Activated CD4-positive, alpha-beta T cell treated with anti-CD3 and anti-CD28 coated beads, Interleukin-2, amount 50 U/mL, for 4 hours (primary cell): Measurements from ENCODE around the gene KIR2DL1.
"Not testable (repeated sequence)": the region's sequence is repeated elsewhere in the genome, so short reads cannot be mapped to it uniquely, and the experiment has no call there.

Experiments used
- DNase-seq, 2 experiments: peaks; one replicate each; pipeline ENCODE4 v3.0.0-alpha.2; 2020

The KIR2DL1 gene

GRCh38 chr19:54769646-54770045 is at the start of gene KIR2DL1:
KIR2DL1 (plus strand) TSS chr19:54769793; CDS start chr19:54769851, 58 bp downstream.
- not testable (repeated sequence) for DNase-seq

DNA sequence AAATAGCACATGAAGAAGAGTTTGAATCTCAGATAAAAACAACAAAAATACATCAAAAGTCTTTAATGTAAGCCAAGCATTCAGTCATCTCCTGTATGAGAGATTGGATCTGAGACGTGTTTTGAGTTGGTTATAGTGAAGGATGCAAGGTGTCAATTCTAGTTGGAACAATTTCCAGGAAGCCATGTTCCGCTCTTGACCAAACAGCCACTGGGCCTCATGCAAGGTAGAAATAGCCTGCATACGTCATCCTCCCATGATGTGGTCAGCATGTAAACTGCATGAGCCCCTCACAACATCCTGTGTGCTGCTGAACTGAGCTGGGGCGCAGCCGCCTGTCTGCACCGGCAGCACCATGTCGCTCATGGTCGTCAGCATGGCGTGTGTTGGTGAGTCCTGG is 45.5 kb upstream of the KIR2DL1 start, which contains the start of gene KIR3DL3:
KIR3DL3 (plus strand) TSS at position 301 of the 400 bp plus-strand sequence; CDS start at position 356, 55 bp downstream.
- no peak for DNase-seq

DNA sequence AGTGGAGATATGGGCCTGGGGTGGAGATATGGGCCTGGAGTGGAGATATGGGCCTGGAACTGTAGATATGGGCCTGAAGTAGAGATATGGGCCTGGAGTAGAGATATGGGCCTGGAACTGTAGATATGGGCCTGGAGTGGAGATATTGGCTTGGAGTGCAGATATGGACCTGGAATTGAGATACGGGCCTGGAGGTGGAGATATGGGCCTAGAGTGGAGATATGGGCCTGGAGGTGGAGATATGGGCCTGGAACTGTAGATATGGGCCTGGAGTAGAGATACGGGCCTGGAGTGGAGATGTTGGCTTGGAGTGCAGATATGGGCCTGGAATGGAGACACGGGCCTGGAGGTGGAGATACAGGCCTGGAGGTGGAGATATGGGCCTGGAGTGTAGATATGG is 44.9 kb upstream of the KIR2DL1 start:
- DNase-seq, result no peak

DNA sequence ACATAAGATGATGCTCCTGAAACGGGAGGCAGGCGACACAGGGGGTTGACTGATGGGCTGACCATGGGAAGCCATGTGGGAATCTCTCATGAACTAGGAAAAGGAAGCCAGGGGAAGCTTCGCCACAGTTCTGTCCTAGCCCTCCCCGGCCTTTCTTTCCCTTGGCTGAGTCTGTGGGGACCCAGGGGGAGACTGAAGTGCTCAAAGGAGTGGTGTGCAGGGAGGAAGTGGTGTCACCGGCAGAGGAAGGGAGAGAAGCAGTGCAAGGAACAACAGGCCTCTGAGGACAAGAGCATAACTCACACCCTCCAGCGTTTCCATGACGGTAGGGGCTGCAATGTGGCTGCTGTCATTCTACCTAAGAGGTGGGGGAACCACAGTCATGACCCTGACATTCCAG is 44.3 kb upstream of the KIR2DL1 start:
- no peak for DNase-seq

DNA sequence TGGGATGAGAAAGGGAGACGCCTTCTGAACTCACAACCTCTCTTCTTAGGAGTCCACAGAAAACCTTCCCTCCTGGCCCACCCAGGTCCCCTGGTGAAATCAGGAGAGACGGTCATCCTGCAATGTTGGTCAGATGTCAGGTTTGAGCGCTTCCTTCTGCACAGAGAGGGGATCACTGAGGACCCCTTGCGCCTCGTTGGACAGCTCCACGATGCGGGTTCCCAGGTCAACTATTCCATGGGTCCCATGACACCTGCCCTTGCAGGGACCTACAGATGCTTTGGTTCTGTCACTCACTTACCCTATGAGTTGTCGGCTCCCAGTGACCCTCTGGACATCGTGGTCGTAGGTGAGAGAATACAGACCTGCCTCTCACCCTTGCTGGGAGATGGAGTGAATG is 42.0 kb upstream of the KIR2DL1 start:
- DNase-seq, result no peak

DNA sequence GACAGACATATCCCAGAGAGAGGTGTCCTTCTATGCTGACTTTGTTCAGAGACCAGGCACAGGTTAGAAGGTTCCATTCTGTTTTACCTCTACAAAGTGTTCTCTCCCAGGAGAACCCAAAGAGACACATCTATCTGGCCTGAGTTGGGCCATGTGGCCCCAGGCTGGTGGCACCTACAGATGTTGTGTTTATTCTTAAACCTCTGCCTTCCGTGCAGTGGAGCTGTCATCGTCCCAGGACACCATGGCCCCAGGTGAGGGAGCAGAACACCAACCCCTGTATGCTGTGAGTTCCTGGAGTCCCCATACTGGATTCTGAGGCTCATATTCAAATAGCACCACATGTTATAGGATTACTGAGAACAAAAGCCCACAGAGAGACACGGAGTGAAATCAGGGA is 41.4 kb upstream of the KIR2DL1 start:
- no peak for DNase-seq

GRCh38 chr19:54729416-54730188 is 40.0 kb upstream of the KIR2DL1 start:
- no peak for DNase-seq

DNA sequence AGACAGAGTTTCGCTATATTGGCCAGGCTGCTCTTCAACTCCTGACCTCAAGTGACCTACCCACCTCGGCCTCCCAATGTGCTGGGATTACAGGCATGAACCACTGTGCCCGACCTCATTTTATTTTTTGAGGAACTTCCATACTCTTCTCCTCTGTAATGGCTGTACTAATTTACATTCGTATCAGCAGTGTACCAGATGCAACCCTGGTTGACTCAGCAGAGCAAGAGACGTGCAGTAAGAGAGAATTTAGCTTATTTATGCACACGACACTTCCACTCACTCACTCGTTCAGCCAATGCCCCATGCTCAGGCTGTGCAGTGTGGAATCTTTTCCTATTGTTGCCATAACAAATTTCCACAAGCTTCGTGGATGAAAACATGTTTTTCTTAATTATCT is 38.4 kb upstream of the KIR2DL1 start:
- DNase-seq, result no peak

DNA sequence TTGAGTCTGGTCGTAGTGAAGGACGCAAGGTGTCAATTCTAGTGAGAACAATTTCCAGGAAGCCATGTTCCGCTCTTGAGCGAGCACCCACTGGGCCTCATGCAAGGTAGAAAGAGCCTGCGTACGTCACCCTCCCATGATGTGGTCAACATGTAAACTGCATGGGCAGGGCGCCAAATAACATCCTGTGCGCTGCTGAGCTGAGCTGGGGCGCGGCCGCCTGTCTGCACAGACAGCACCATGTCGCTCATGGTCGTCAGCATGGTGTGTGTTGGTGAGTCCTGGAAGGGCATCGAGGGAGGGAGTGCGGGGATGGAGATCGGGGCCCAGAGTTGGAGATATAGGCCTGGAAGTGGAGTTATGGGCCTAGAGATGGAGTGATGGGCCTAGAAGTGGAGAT is 31.3 kb upstream of the KIR2DL1 start, which contains the start of gene KIR2DL3:
KIR2DL3 (plus strand) TSS at position 208 of the 400 bp plus-strand sequence; CDS start at position 241, 33 bp downstream.
- not testable (repeated sequence) for DNase-seq

- no peak for DNase-seq
These were observed 30.9 kb upstream of the KIR2DL1 start for GRCh38 chr19:54738715-54739114.

DNA sequence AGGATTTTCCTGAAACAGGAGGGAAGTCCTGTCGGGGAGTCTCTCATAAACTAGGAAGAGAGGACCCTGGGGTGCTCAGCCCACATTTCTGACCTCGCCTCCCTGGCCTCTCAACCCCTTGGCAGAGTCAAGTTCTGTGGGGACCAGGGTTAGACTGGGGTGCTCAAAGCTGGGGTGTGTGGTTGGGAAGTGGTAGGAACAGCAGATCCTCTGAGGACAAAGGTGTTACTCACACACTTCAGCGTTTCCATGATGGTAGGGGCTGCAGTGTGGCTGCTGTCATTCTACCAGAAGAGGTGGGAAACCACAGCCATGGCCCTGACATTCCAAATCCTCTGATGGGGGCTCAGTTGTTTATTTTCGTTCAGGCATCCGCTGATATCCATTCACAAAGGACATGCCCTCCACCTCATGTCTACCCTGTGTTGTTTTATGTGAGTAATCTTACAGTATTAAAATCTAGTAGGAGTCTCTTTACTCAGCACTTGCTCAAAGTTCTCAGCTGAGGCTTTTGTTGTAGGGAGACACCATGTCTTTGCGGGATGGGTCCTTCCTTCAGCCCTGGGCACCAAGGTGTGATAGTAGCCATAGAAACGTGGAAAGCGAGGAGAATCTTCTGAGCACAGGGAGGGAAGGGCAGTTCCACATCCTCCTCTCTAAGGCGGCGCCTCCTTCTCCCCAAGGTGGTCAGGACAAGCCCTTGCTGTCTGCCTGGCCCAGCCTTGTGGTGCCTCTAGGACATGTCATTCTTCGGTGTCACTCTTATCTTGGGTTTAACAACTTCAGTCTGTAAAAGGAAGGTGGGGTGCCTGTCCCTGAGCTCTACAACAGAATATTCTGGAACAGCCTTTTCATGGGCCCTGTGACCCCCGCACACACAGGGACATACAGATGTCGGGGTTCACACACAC is 29.8 kb upstream of the KIR2DL1 start:
- no peak for DNase-seq

DNA sequence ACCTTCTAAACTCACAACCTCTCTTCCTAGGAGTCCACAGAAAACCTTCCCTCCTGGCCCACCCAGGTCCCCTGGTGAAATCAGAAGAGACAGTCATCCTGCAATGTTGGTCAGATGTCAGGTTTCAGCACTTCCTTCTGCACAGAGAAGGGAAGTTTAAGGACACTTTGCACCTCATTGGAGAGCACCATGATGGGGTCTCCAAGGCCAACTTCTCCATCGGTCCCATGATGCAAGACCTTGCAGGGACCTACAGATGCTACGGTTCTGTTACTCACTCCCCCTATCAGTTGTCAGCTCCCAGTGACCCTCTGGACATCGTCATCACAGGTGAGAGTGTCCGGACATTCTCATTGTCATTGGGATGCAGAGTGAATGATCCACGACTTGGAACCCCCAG is 27.6 kb upstream of the KIR2DL1 start:
- not testable (repeated sequence) for DNase-seq

DNA sequence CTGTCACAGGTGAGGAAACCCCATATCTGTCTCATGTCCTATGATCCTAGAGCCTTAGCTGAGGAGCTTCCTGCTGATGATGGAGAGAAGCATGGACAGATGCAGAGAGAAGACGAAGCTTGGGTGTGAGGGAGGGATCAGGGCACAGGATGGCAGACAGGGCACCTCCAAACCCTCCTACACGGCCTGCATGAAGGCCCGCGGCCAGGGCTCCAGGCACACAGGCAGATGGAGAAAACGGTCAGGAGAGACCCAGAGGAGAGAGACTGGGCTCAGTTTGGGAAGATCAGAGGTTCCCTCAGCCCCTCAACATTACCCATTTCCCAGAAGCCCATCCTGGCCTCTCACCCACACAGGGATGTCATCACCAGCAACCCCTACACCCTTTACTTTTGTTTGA is 25.5 kb upstream of the KIR2DL1 start:
- DNase-seq, result not testable (repeated sequence)

- not testable (repeated sequence) for DNase-seq
These were observed 21.8 kb upstream of the KIR2DL1 start for GRCh38 chr19:54747614-54748322.

- not testable (repeated sequence) for DNase-seq
These were observed 19.3 kb upstream of the KIR2DL1 start for GRCh38 chr19:54750276-54750675.

DNA sequence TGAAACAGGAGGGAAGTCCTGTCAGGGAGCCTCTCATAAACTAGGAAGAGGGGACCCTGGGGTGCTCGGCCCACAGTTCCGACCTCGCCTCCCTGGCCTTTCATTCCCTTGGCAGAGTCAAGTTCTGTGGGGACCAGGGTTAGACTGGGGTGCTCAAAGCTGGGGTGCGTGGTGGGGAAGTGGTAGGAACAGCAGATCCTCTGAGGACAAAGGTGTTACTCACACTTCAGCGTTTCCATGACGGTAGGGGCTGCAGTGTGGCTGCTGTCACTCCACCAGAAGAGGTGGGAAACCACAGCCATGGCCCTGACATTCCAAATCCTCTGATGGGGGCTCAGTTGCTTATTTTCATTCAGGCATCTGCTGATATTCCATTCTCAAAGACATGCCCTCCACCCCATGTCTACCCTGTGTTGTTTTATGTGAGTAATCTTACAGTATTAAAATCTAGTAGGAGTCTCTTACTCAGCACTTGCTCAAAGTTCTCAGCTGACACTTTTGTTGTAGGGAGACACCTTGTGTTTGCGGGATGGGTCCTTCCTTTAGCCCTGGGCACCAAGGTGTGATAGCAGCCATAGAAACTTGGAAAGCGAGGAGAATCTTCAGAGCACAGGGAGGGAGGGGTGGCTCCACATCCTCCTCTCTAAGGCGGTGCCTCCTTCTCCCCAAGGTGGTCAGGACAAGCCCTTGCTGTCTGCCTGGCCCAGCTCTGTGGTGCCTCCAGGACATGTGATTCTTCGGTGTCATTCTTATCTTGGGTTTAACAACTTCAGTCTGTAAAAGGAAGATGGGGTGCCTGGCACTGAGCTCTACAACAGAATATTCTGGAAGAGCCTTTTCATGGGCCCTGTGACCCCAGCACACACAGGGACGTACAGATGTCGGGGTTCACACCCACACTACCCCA is 13.1 kb upstream of the KIR2DL1 start:
- DNase-seq, result not testable (repeated sequence)

GRCh38 chr19:54758577-54758976 is 11.0 kb upstream of the KIR2DL1 start:
- not testable (repeated sequence) for DNase-seq

DNA sequence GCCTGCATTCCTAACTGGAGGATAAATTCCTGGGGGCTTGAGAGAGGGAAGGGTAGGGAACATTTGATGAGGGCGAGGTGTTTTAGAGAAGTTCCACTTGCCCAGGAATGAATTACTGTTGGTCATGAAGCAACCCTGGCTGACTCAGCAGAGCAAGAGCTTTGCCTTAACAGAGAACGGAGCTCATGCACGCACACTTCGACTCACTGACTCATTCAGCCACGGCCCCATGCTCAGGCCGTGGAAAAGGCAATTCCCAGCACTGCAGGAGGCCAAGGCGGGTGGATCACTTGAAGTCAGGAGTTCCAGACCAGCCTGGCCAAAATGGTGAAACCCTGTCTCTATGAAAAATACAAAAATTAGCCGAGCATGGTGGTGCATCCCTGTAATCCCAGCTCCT is 5.4 kb upstream of the KIR2DL1 start:
- DNase-seq, result not testable (repeated sequence)

DNA sequence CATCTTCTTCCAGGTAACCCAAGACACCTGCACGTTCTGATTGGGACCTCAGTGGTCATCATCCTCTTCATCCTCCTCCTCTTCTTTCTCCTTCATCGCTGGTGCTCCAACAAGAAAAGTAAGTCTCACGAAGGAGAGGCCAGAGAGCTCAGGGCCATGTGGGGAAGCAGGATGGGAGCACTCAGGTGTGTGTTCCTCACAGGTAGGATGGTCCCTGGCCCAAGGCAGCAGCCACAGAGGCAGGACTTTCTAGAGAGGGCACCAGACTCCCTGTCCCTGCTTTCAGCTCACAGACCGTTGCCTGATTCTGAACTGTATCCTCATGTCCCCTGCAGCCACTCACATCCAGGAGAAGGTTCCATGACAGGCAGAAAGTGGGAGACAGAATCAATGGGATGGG is 3.1 kb upstream of the KIR2DL1 start:
- DNase-seq, result not testable (repeated sequence)

GRCh38 chr19:54770511-54770910 is 918 bp downstream of the KIR2DL1 start:
- not testable (repeated sequence) for DNase-seq
